Upper lobe of left lung (tissue), 6 donors: ENCODE data around the gene PRMT9. TPM values are rescaled to one million over a fixed set of nuclear protein-coding genes. Genes with fewer than 3 reads are reported as not detected.

Experiments used
- ATAC-seq, 2 donors: fragments of 200-7000 bp; cut with Tn5 transposase; one replicate each; pipeline ENCODE4 v1.9.1; 2022; ENCODE audit warnings: mild to moderate bottlenecking in 2 of 2, moderate library complexity in 2 of 2; ENCODE audit not compliant: low FRiP score in 2 of 2
- DNase-seq, 2 donors: peaks; one replicate each; pipeline ENCODE4 v3.0.0-alpha.2; 2019 to 2020
- H3K27ac ChIP-seq, 4 donors: fragments of 200-600 bp; sonication (generic); one replicate each; pipeline ENCODE4 v1.5.1; 2016 to 2019
- H3K27me3 ChIP-seq, 4 donors: fragments of 200-600 bp; sonication (generic); one replicate each; pipeline ENCODE4 v1.5.1; 2017 to 2019
- H3K36me3 ChIP-seq, 4 donors: fragments of 200-600 bp; sonication (generic); one replicate each; pipeline ENCODE4 v1.5.1; 2016 to 2019
- H3K4me1 ChIP-seq, 4 donors: fragments of 200-600 bp; sonication (generic); one replicate each; pipeline ENCODE4 v1.5.1; 2018 to 2019
- H3K4me3 ChIP-seq, 4 donors: fragments of 200-600 bp; sonication (generic); one replicate each; pipeline ENCODE4 v1.5.1; 2017 to 2019; ENCODE audit warnings: mild to moderate bottlenecking in 2 of 4, moderate library complexity in 1 of 4
- H3K9me3 ChIP-seq, 4 donors: fragments of 200-600 bp; sonication (generic); one replicate each; pipeline ENCODE4 v1.5.1; 2018 to 2019
- CTCF ChIP-seq, 6 experiments: fragments of 450-650 bp in 4 of 6; fragments of 200-600 bp in 2 of 6; sonication (generic) in 2 of 6; IDR thresholded peaks; one replicate each; pipeline ENCODE4 v1.5.1; 2016 to 2019; ENCODE audit warnings: antibody characterized with exemption in 6 of 6
- EP300 ChIP-seq, 4 donors: sonication (generic); formaldehyde crosslinking; IDR thresholded peaks; one replicate each; pipeline ENCODE4 v1.5.1; 2017; ENCODE audit warnings: antibody characterized with exemption in 4 of 4, control low read depth in 2 of 4
- POLR2A ChIP-seq, 4 donors: fragments of 450-650 bp; IDR thresholded peaks; one replicate each; pipeline ENCODE4 v1.5.1; 2016 to 2017; ENCODE audit warnings: antibody characterized with exemption in 4 of 4, mild to moderate bottlenecking in 2 of 4
- POLR2AphosphoS5 ChIP-seq, 2 donors: sonication (generic); formaldehyde crosslinking; IDR thresholded peaks; one replicate each; pipeline ENCODE4 v1.5.1; 2017; ENCODE audit warnings: antibody characterized with exemption in 2 of 2
- WGBS, 2 donors: methylation state at CpG; one replicate each; pipeline ENCODE4 v1.1.5; 2017 to 2018; 5-methylcytosine and 5-hydroxymethylcytosine counted together
- total RNA-seq, 6 donors: library from RNA; depleted of rRNA in 4 of 6; stranded (reverse); fragments of >200 nt in 4 of 6; gene quantifications; one replicate each; pipeline versions ENCODE4 v1.1.0 to v1.2.1, GENCODE V29; 2016 to 2021
- donor health status: DM: no; HTN: no; CAD: no; lungs with moderate emphysema.
- donor health status: DM: no; HTN: yes; CAD: no; lungs with severe emphysema.

PRMT9 gene
- total RNA-seq, 6 donors from 2014 or later, result 5.7 to 12.6 (median 8.0) TPM

DNA sequence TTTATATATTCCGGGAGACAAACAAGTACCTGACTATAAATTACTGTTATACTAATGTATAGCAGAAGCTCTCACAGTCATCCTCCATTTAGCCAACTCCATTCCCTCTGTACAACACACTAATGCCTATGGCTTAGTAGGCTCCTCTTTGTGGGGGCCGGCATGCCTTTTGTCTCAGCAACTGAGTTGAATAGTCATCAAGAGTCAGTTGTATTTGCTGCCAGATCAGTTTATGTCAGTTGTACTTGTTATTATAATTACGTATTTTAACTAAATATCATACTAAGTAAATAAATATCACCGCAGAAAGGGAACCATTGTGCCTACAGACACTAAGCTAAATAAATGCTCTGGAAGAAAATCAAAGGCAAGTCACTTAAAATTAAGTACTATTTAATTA is 9.9 kb downstream of the PRMT9 start:
- WGBS, 2 donors, result 82% methylated on average over 4 of the region's 4 CpGs
- no peaks in the 10 kb centered on the region for H3K9me3 ChIP-seq
- no peak for TF ChIP-seq EP300 (IDR thresholded peaks at IDR 0.05)
- TF ChIP-seq POLR2A (IDR thresholded peaks at IDR 0.05), result no peak
- TF ChIP-seq POLR2AphosphoS5 (IDR thresholded peaks at IDR 0.05), result no peak
- TF ChIP-seq CTCF (IDR thresholded peaks at IDR 0.05), result no peak
- no peaks in the 10 kb centered on the region for H3K27me3 ChIP-seq
- no peak overlapping the region for H3K4me3 ChIP-seq
- H3K27ac ChIP-seq, result no peak overlapping the region
- DNase-seq (no peak), ATAC-seq (no peak)
- peaks cover 0 to 21% (median 3%) of the 10 kb centered on the region in 4 donors for H3K36me3 ChIP-seq
- H3K4me1 ChIP-seq, result no peaks in the 10 kb centered on the region

- no peak for TF ChIP-seq CTCF (IDR thresholded peaks at IDR 0.05)
- TF ChIP-seq EP300 (IDR thresholded peaks at IDR 0.05), result no peak
- no peak for TF ChIP-seq POLR2A (IDR thresholded peaks at IDR 0.05)
- no peak for TF ChIP-seq POLR2AphosphoS5 (IDR thresholded peaks at IDR 0.05)
- no peaks in the 10 kb centered on the region for H3K4me1 ChIP-seq
- WGBS, 2 donors, result 92 to 96% methylated on average over 4 of the region's 4 CpGs
- H3K4me3 ChIP-seq, result no peak overlapping the region
- no peaks in the 10 kb centered on the region for H3K27me3 ChIP-seq
- ATAC-seq (no peak), DNase-seq (no peak)
- no peaks in the 10 kb centered on the region for H3K9me3 ChIP-seq
- H3K36me3 ChIP-seq, result peaks cover 3 to 65% (median 17%) of the 10 kb centered on the region in 4 donors
- no peak overlapping the region for H3K27ac ChIP-seq
Observed at GRCh38 chr4:147658501-147658900, 25.5 kb downstream of the PRMT9 start.

DNA sequence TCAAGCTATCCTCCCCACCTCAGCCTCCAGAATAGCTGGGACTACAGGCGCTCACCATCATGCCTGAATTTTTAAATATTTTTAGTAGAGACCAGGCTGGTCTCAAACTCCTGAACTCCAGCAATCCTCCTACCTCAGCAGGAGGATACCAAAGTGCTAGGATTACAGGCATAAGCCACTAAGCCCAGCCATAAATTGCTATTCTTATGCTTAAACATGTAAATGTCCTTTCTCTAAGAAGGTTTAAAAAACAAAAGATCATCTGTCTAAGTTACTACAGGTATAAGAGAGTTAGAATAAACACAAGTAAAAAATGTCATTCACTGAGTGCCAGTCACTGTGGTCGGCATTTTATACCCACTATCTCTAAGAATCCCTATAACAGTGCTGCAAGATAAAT is 28.3 kb downstream of the PRMT9 start:
- TF ChIP-seq POLR2A (IDR thresholded peaks at IDR 0.05) (no peak), POLR2AphosphoS5 (IDR thresholded peaks at IDR 0.05) (no peak), EP300 (IDR thresholded peaks at IDR 0.05) (no peak), CTCF (IDR thresholded peaks at IDR 0.05) (no peak)
- DNase-seq (no peak), ATAC-seq (no peak)
- Histone ChIP-seq H3K27me3 (no peaks in the 10 kb centered on the region), H3K27ac (no peak overlapping the region), H3K9me3 (no peaks in the 10 kb centered on the region), H3K36me3 (peaks cover 3 to 58% (median 18%) of the 10 kb centered on the region in 4 donors), H3K4me1 (no peaks in the 10 kb centered on the region), H3K4me3 (no peak overlapping the region)
- 99 to 100% methylated on average over 2 of the region's 2 CpGs for WGBS, 2 donors

- Histone ChIP-seq H3K27me3 (no peaks in the 10 kb centered on the region), H3K9me3 (no peaks in the 10 kb centered on the region), H3K4me3 (no peak overlapping the region), H3K27ac (no peak overlapping the region), H3K36me3 (peaks cover 4 to 33% (median 16%) of the 10 kb centered on the region in 4 donors), H3K4me1 (no peaks in the 10 kb centered on the region)
- WGBS, 2 donors, result 97 to 98% methylated on average over 1 of the region's 1 CpG
- no peak for TF ChIP-seq EP300 (IDR thresholded peaks at IDR 0.05)
- no peak for TF ChIP-seq CTCF (IDR thresholded peaks at IDR 0.05)
- no peak for TF ChIP-seq POLR2A (IDR thresholded peaks at IDR 0.05)
- ATAC-seq, result no peak
- DNase-seq, result no peak
Observed at GRCh38 chr4:147651563-147651962, 32.4 kb downstream of the PRMT9 start.

DNA sequence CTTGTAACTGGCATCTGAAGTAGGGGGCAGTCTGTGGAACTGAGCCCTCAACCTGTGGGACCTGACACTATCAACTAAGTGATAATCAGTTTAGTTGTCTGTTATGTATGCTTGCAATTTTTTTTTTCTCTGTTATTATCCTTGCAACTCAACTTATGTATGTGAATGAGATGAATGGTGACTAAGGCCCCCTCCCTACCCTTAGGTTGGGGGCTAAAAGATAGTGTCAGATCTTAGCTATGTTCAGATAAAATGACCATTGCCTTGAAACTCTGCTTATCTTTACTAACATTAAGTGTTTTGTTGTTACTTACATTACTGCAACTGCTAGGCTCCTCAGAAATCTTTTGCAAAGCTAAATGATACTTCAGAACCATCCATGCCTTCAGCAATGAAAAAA is 35.3 kb downstream of the PRMT9 start:
- H3K9me3 ChIP-seq, result no peaks in the 10 kb centered on the region
- DNase-seq, result no peak
- TF ChIP-seq CTCF (IDR thresholded peaks at IDR 0.05), result no peak
- TF ChIP-seq POLR2AphosphoS5 (IDR thresholded peaks at IDR 0.05), result no peak
- no peak for TF ChIP-seq POLR2A (IDR thresholded peaks at IDR 0.05)
- no peak for TF ChIP-seq EP300 (IDR thresholded peaks at IDR 0.05)

More for the DNA sequence above, 35.3 kb downstream of the PRMT9 start:
- no peak for ATAC-seq
- no peaks in the 10 kb centered on the region for H3K4me1 ChIP-seq
- no peak overlapping the region for H3K4me3 ChIP-seq
- no peak overlapping the region for H3K27ac ChIP-seq
- peaks cover 4 to 20% (median 11%) of the 10 kb centered on the region in 4 donors for H3K36me3 ChIP-seq
- H3K27me3 ChIP-seq, result no peaks in the 10 kb centered on the region
